Heart left ventricle (tissue), 13 donors: ENCODE results near the gene TDRD7.

Source experiments
- CTCF ChIP-seq, 12 donors: fragments of 200-600 bp; sonication (generic) in 4 of 12; IDR thresholded peaks; one replicate each; pipeline versions ENCODE4 v1.5.0 to v1.8.0; 2018 to 2022; ENCODE audit warnings: antibody characterized with exemption in 12 of 12, mild to moderate bottlenecking in 5 of 12
- POLR2A ChIP-seq, 2 donors: fragments of 450-650 bp; IDR thresholded peaks; one replicate each; pipeline ENCODE4 v1.6.1; 2017; ENCODE audit warnings: antibody characterized with exemption in 2 of 2, mild to moderate bottlenecking in 2 of 2, moderate library complexity in 2 of 2
- donor health status: ischemic (EF 13 %, LVEDD 7.1; RV severe dilation, severe dysfunction).
- donor health status: DM: no; HTN: yes; CAD: no.
- donor health status: DM: no; HTN: no; CAD: no.
- donor health status: ischemic (EF 25% LVEDD 6.9; RV normal size, moderate dysfunction).
- donor health status: ischemic (EF 25% LVEDD 5.7; RV mildly dilated, moderate dysfunction).
- donor health status: ischemic (EF 35%, LVEDD 5.7; RV mildly dilated, moderate dysfunction).
- donor health status: nonischemic (EF 11% LVEDD 7.7; RV severe dilation, severe dysfunction).
- donor health status: DM: yes; HTN: yes; CAD: no.
- donor health status: PGD.
- donor health status: ischemic (EF 29% LVEDD 5.4; RV normal size, mild dysfunction).
- donor health status: nonischemic (EF 23%, LVEDD 6.1; RV moderate dilation, normal function).

GRCh38 chr9:97475059-97475458 is 63.2 kb downstream of the TDRD7 start:
- TF ChIP-seq CTCF (IDR thresholded peaks at IDR 0.05) (no peak), POLR2A (IDR thresholded peaks at IDR 0.05) (no peak)
